DOHH2 (cell line): ENCODE measurements around the gene LSR.

Experiments used
- CTCF ChIP-seq: fragments of 200-600 bp; sonication (generic); IDR thresholded peaks from one replicate; pipeline ENCODE4 v1.5.1; 2014; ENCODE audit warnings: antibody characterized with exemption, mild to moderate bottlenecking, low read depth, low read length; ENCODE audit not compliant: poor library complexity, severe bottlenecking
- EZH2phosphoT487 ChIP-seq: fragments of 200-600 bp; sonication (generic); IDR thresholded peaks from 2 replicates; pipeline ENCODE4 v1.6.1; 2017; ENCODE audit warnings: borderline replicate concordance, mild to moderate bottlenecking, antibody characterized with exemption, low read length, moderate library complexity, mixed read lengths

- no peak for TF ChIP-seq EZH2phosphoT487
- no peak for TF ChIP-seq CTCF
These were observed 12.0 kb downstream of the LSR start for GRCh38 chr19:35260694-35261304.
